DOHH2 (cell line): ENCODE measurements around the gene OGFOD1.

Experiments
- CTCF ChIP-seq: fragments of 200-600 bp; sonication (generic); IDR thresholded peaks from one replicate; pipeline ENCODE4 v1.5.1; 2014; ENCODE audit warnings: antibody characterized with exemption, mild to moderate bottlenecking, low read depth, low read length; ENCODE audit not compliant: poor library complexity, severe bottlenecking
- EZH2phosphoT487 ChIP-seq: fragments of 200-600 bp; sonication (generic); IDR thresholded peaks from 2 replicates; pipeline ENCODE4 v1.6.1; 2017; ENCODE audit warnings: borderline replicate concordance, mild to moderate bottlenecking, antibody characterized with exemption, low read length, moderate library complexity, mixed read lengths

- no peak for TF ChIP-seq CTCF
- TF ChIP-seq EZH2phosphoT487: no peak
These were observed 29.2 kb upstream of the OGFOD1 start for GRCh38 chr16:56421976-56422669.
